Spleen (tissue), 11 donors: ENCODE measurements around the gene PTGER3. TPM values are rescaled to one million over a fixed set of nuclear protein-coding genes. Genes with fewer than 3 reads are reported as not detected.

Experiments used
- DNase-seq: peaks from one replicate; pipeline ENCODE4 v3.0.0-alpha.2; 2020
- H3K27ac ChIP-seq, 8 donors: fragments of 200-600 bp; sonication (generic) in 7 of 8; 1 replicate in 4 of 8; 2 replicates in 4 of 8; pipeline versions ENCODE4 v1.5.0 to v1.8.0; 2016 to 2021; ENCODE audit warnings: inconsistent platforms in 4 of 8, mild to moderate bottlenecking in 4 of 8, moderate library complexity in 1 of 8
- H3K27me3 ChIP-seq, 7 donors: fragments of 200-600 bp; sonication (generic) in 6 of 7; replicated peaks in 1 of 7; 1 replicate in 4 of 7; 2 replicates in 3 of 7; pipeline versions ENCODE4 v1.5.0 to v1.8.0; 2016 to 2021; ENCODE audit warnings: inconsistent platforms in 3 of 7, mild to moderate bottlenecking in 1 of 7
- H3K36me3 ChIP-seq, 6 donors: fragments of 200-600 bp; sonication (generic) in 5 of 6; 1 replicate in 4 of 6; 2 replicates in 2 of 6; pipeline versions ENCODE4 v1.5.0 to v1.8.0; 2016 to 2021; ENCODE audit warnings: inconsistent platforms in 2 of 6
- H3K4me1 ChIP-seq, 6 donors: fragments of 200-600 bp; sonication (generic) in 5 of 6; 1 replicate in 3 of 6; 2 replicates in 3 of 6; pipeline versions ENCODE4 v1.5.0 to v1.8.0; 2016 to 2021; ENCODE audit warnings: inconsistent platforms in 3 of 6
- H3K4me3 ChIP-seq, 8 donors: fragments of 200-600 bp; sonication (generic) in 7 of 8; 1 replicate in 4 of 8; 2 replicates in 4 of 8; pipeline versions ENCODE4 v1.5.0 to v1.8.0; 2016 to 2021; ENCODE audit warnings: inconsistent platforms in 4 of 8, mild to moderate bottlenecking in 4 of 8, moderate library complexity in 2 of 8
- H3K9me3 ChIP-seq, 8 donors: fragments of 200-600 bp; sonication (generic) in 7 of 8; 1 replicate in 4 of 8; 2 replicates in 4 of 8; pipeline versions ENCODE4 v1.5.0 to v1.8.0; 2016 to 2021; ENCODE audit warnings: inconsistent platforms in 4 of 8
- CTCF ChIP-seq, 11 experiments: fragments of 200-600 bp in 7 of 11; fragments of 450-650 bp in 4 of 11; sonication (generic) in 4 of 11; IDR thresholded peaks in 8 of 11; conservative IDR thresholded peaks in 3 of 11; 1 replicate in 7 of 11; 2 replicates in 4 of 11; pipeline versions ENCODE4 v1.4.0 to v1.8.0; 2016 to 2021; ENCODE audit warnings: antibody characterized with exemption in 11 of 11, inconsistent platforms in 4 of 11, mild to moderate bottlenecking in 1 of 11
- POLR2A ChIP-seq, 3 donors: fragments of 450-650 bp; IDR thresholded peaks; one replicate each; pipeline ENCODE4 v1.5.1; 2017; ENCODE audit warnings: antibody characterized with exemption in 3 of 3, mild to moderate bottlenecking in 1 of 3
- POLR2AphosphoS5 ChIP-seq, 3 donors: sonication (generic); formaldehyde crosslinking; IDR thresholded peaks; one replicate each; pipeline ENCODE4 v1.5.1; 2017; ENCODE audit warnings: antibody characterized with exemption in 3 of 3
- WGBS, 5 donors: extraction: QIAGEN DNeasy Blood & Tissue Kit in 3 of 5; methylation state at CpG; one replicate each; pipeline versions ENCODE4 v1.1.5 to v1.1.7; 2013 to 2018; 5-methylcytosine and 5-hydroxymethylcytosine counted together
- intact Hi-C: fragments of 100-400 bp; cut with DNase I; formaldehyde crosslinking; loops from one replicate; pipeline ENCODE4 v1.15.0; 2023; ENCODE audit warnings: low total_unique reads
- polyA plus RNA-seq, 3 donors: library from polyadenylated mRNA; stranded (reverse); fragments of 200-250 nt; gene quantifications; one replicate each; pipeline ENCODE4 v1.2.1, GENCODE V29; 2013
- total RNA-seq, 7 donors: library from RNA; depleted of rRNA in 3 of 7; stranded (reverse); fragments of >200 nt in 3 of 7; fragmentation: NEBNext Ultra II Directional in 4 of 7; extraction: Animal tissue kit (Norgen Biotek cat#: 25700) in 4 of 7; gene quantifications; one replicate each; pipeline versions ENCODE4 v1.1.0 to v1.2.1, GENCODE V29; 2016 to 2021
- donor health status: healthy with polysubstance abuse.
- donor health status: DM: no; HTN: no; CAD: no; lungs with moderate emphysema.
- donor health status: DM: no; HTN: no; CAD: no.
- donor health status: Bipolar disorder and iron deficiency.
- donor health status: healthy.
- donor health status: DM: no; HTN: no; CAD: no.
- donor health status: DM: yes; HTN: yes; CAD: no.

Gene PTGER3
- total and polyA plus RNA-seq, 10 donors, result 0.13 to 1.1 (median 0.39) TPM

GRCh38 chr1:70977041-70977440 lies 70.6 kb downstream of the PTGER3 start:
- WGBS, 5 donors, result 67 to 96% (median 81%) methylated on average over 4 of the region's 4 CpGs
- Histone ChIP-seq H3K4me3 (no peak overlapping the region), H3K27me3 (no peaks in the 10 kb centered on the region), H3K9me3 (no peaks in the 10 kb centered on the region), H3K27ac (no peak overlapping the region), H3K36me3 (no peaks in the 10 kb centered on the region), H3K4me1 (peaks cover 0 to 23% (median 11%) of the 10 kb centered on the region in 6 donors)
- intact Hi-C loops, result no loop called here
- DNase-seq, result no peak
- no peak for TF ChIP-seq POLR2A (IDR thresholded peaks at IDR 0.05)
- no peak for TF ChIP-seq POLR2AphosphoS5 (IDR thresholded peaks at IDR 0.05)
- no peak for TF ChIP-seq CTCF (IDR thresholded peaks at IDR 0.05 in 8 of 11, conservative IDR thresholded peaks at IDR 0.05 in 3 of 11)

- no peak for TF ChIP-seq CTCF (IDR thresholded peaks at IDR 0.05 in 8 of 11, conservative IDR thresholded peaks at IDR 0.05 in 3 of 11)
These were observed 73.9 kb downstream of the PTGER3 start for GRCh38 chr1:70973754-70974153.

DNA sequence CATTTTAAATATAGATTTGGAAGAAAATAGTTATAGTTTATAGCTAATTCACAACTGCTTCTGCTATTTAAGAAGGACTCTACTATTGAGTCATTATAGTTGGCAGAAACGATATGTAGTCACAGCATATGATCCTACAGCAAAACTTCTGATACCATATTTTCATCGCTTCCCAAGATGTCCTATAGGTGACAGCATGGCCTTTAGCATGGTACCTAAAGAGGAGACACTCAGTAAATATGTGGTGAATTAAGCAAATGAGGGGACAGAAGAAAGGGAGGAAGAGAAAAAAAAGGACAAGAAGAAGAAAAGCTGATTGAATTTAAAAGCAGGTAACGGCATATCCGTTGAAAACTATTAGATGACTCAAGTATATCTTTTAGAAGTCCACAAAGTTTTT lies 77.2 kb downstream of the PTGER3 start:
- Histone ChIP-seq H3K36me3 (no peaks in the 10 kb centered on the region), H3K27me3 (no peaks in the 10 kb centered on the region), H3K27ac (no peak overlapping the region), H3K9me3 (no peaks in the 10 kb centered on the region), H3K4me3 (no peak overlapping the region), H3K4me1 (no peaks in the 10 kb centered on the region)
- DNase-seq, result no peak
- WGBS, 5 donors, result 80 to 95% (median 83%) methylated on average over 4 of the region's 4 CpGs
- intact Hi-C loops, result no loop called here
- TF ChIP-seq CTCF (IDR thresholded peaks at IDR 0.05 in 8 of 11, conservative IDR thresholded peaks at IDR 0.05 in 3 of 11), result no peak
- no peak for TF ChIP-seq POLR2A (IDR thresholded peaks at IDR 0.05)
- no peak for TF ChIP-seq POLR2AphosphoS5 (IDR thresholded peaks at IDR 0.05)

More at GRCh38 chr1:70973754-70974153, 73.9 kb downstream of the PTGER3 start:
- Histone ChIP-seq H3K27ac (no peak overlapping the region), H3K4me3 (no peak overlapping the region), H3K36me3 (no peaks in the 10 kb centered on the region), H3K9me3 (no peaks in the 10 kb centered on the region), H3K4me1 (peaks cover 0 to 6% (median 1%) of the 10 kb centered on the region in 6 donors), H3K27me3 (no peaks in the 10 kb centered on the region)
- intact Hi-C loops, result no loop called here
- DNase-seq, result no peak
- 76 to 97% (median 81%) methylated on average over 3 of the region's 3 CpGs for WGBS, 5 donors

GRCh38 chr1:70966018-70966638 lies 81.5 kb downstream of the PTGER3 start:
- WGBS, 5 donors, result 50 to 69% (median 54%) methylated on average over 2 of the region's 2 CpGs
- Histone ChIP-seq H3K9me3 (no peaks in the 10 kb centered on the region), H3K27ac (no peak overlapping the region), H3K27me3 (no peaks in the 10 kb centered on the region), H3K4me3 (no peak overlapping the region), H3K4me1 (no peaks in the 10 kb centered on the region), H3K36me3 (no peaks in the 10 kb centered on the region)
- intact Hi-C loops, result no loop called here
- no peak for DNase-seq
- TF ChIP-seq POLR2AphosphoS5 (IDR thresholded peaks at IDR 0.05), result no peak
- no peak for TF ChIP-seq POLR2A (IDR thresholded peaks at IDR 0.05)
- TF ChIP-seq CTCF (IDR thresholded peaks at IDR 0.05 in 8 of 11, conservative IDR thresholded peaks at IDR 0.05 in 3 of 11), result peak in 5 of 11 experiments; percentile 20 to 42 (median 34)
